ENCODE measurements around the gene NT5C3B. TPM values are rescaled to one million over a fixed set of nuclear protein-coding genes. Genes with fewer than 3 reads are reported as not detected.

NT5C3B gene
- polyA plus RNA-seq, 1 of the 3 experiments (the other 2 are of a cell fraction): 87.4 TPM

DNA sequence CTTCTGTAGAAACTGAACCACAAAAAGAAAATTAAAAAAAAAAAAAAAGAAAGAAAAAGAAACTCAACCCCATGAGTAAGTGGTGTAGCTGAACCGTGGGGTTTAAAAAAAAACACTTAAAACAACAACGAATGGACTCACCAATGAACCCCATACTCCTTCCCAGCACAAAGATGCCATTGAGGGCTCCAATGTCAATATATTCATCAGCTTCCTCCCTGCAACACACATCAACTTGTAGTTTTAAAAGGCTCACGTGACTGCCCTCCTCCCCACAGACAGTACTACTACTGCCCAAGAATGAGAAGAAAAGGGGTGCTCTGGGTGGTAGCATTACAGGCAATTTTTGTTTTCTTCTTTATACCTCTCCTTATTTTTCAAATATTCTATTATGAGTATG, 32.5 kb upstream of the NT5C3B start (continued):
- TF ChIP-seq, protein P1, sequence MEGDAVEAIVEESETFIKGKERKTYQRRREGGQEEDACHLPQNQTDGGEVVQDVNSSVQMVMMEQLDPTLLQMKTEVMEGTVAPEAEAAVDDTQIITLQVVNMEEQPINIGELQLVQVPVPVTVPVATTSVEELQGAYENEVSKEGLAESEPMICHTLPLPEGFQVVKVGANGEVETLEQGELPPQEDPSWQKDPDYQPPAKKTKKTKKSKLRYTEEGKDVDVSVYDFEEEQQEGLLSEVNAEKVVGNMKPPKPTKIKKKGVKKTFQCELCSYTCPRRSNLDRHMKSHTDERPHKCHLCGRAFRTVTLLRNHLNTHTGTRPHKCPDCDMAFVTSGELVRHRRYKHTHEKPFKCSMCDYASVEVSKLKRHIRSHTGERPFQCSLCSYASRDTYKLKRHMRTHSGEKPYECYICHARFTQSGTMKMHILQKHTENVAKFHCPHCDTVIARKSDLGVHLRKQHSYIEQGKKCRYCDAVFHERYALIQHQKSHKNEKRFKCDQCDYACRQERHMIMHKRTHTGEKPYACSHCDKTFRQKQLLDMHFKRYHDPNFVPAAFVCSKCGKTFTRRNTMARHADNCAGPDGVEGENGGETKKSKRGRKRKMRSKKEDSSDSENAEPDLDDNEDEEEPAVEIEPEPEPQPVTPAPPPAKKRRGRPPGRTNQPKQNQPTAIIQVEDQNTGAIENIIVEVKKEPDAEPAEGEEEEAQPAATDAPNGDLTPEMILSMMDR (IDR thresholded peaks at IDR 0.05): no peak
- no peak for TF ChIP-seq RCOR1 (IDR thresholded peaks at IDR 0.05; ENCODE audit: low read length)
- no peak for TF ChIP-seq TEAD4 (IDR thresholded peaks at IDR 0.05; ENCODE audit: borderline replicate concordance, insufficient read depth)
- TF ChIP-seq RAD21 (IDR thresholded peaks at IDR 0.05; ENCODE audit: low read length): no peak

GRCh38 chr17:41865596-41865893, 29.5 kb upstream of the NT5C3B start:
- Histone ChIP-seq H3K9me3 (no peaks in the 10 kb centered on the region), H3K4me1 (ENCODE audit: control insufficient read depth in 1 of 2, insufficient read depth in 2 of 2, low read depth in 1 of 2, low read length in 1 of 2) (peaks cover 5 to 15% of the 10 kb centered on the region in 2 experiments; a peak in 2 of 4 replicates), H3K9me2 (no peaks in the 10 kb centered on the region), H3F3A (replicated peaks; ENCODE audit: insufficient read depth) (peaks cover 29% of the 10 kb centered on the region), H3K27ac (ENCODE audit: low read depth in 2 of 2, low read length in 1 of 2) (peak overlapping the region; percentile 36 to 62), H3K4me3 (ENCODE audit: low read depth in 2 of 2, low read length in 1 of 2) (peak overlapping the region; percentile 91 to 95), H2AFZ (ENCODE audit: low read depth) (no peak overlapping the region), H3K9ac (peak overlapping the region; percentile 15; the same call in 1 of the 2 replicates), H3K27me3 (ENCODE audit: insufficient read depth) (no peaks in the 10 kb centered on the region), H3K79me2 (ENCODE audit: insufficient read depth) (peaks cover 45% of the 10 kb centered on the region), H3K36me3 (replicated peaks in 1 of 2; ENCODE audit: control insufficient read depth in 1 of 2, insufficient read depth in 2 of 2, low read length in 1 of 2) (peaks cover 24 to 36% of the 10 kb centered on the region in 2 experiments), H3K4me2 (peak overlapping the region; percentile 91; the same call in 1 of the 2 replicates), H4K20me1 (ENCODE audit: insufficient read depth) (peaks cover 33% of the 10 kb centered on the region)
- ChIA-PET POLR2A (interaction anchor here (0.5 to 2.8 kb wide), 9 partner anchors 25 to 236 kb away, joined by 3 to 12 read pairs (median 6); partner anchors contain the start of genes FKBP10, NT5C3B, ODAD4 and P3H4), CTCF (interaction anchor here (1.2 to 1.9 kb wide), 3 partner anchors 53 to 128 kb away, joined by 4 to 5 read pairs (median 5); partner anchors contain the start of gene P3H4)
- WGBS (ENCODE audit: low lambda C conversion rate): 3% methylated on average over 7 of the region's 10 CpGs
- no peak for DNase-seq
- TF ChIP-seq REST (IDR thresholded peaks at IDR 0.05; ENCODE audit: low read depth, low read length): no peak
- TF ChIP-seq FOSL2 (IDR thresholded peaks at IDR 0.05; ENCODE audit: borderline replicate concordance, low read depth): no peak
- TF ChIP-seq IRF3 (IDR thresholded peaks at IDR 0.05; ENCODE audit: low read depth, low read length): no peak
- TF ChIP-seq POLR2AphosphoS5 (IDR thresholded peaks at IDR 0.05; ENCODE audit: low read depth, low read length): peak; percentile 66; the same call in 1 of the 2 replicates
- no peak for TF ChIP-seq RXRA (IDR thresholded peaks at IDR 0.05; ENCODE audit: borderline replicate concordance, low read depth)
- TF ChIP-seq, protein P1 (IDR thresholded peaks at IDR 0.05): no peak
- 0 out of 2 replicates have a peak, but pooled peaks have one; percentile 1 for TF ChIP-seq RFX5 (IDR thresholded peaks at IDR 0.05; ENCODE audit: low read length)
- TF ChIP-seq RCOR1 (IDR thresholded peaks at IDR 0.05; ENCODE audit: low read length): no peak
- no peak for TF ChIP-seq FOXJ3 (CRISPR knock-in tag; IDR thresholded peaks at IDR 0.05)
- TF ChIP-seq FOXM1 (IDR thresholded peaks at IDR 0.05; ENCODE audit: low read depth): no peak
- no peak for TF ChIP-seq ELF1 (IDR thresholded peaks at IDR 0.05)
- no peak for TF ChIP-seq USF2 (IDR thresholded peaks at IDR 0.05; ENCODE audit: borderline replicate concordance, low read depth, low read length)
- TF ChIP-seq EZH2phosphoT487 (IDR thresholded peaks at IDR 0.05; ENCODE audit: borderline replicate concordance, low read depth): no peak
- no peak for TF ChIP-seq TCF12 (IDR thresholded peaks at IDR 0.05)
- no peak; the same call in 1 of the 2 replicates for TF ChIP-seq PBX3 (IDR thresholded peaks at IDR 0.05)

All from SK-N-SH (cell line).